Measurements from ENCODE around the gene RHOBTB1.

DNA sequence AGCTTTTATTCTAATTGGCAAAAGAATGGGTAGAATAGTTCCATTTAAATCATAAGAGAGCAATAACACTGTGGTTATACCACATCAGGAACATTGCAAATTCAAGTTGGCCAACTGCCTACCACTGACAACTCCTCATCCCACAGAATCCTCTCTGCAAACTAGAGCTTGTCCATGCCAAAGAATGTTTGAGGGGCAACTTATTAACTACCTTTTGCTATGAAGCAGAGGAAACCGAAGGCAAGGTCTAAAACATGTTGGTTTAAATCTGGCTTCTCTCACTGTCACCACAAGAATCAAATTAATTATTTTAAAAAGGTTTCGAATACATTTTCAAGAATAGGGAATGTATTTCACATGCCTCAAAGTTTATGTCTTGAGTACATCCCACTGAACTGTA is 36.0 kb downstream of the RHOBTB1 start:
- TF ChIP-seq NFRKB (IDR thresholded peaks at IDR 0.05) = no peak
- TF ChIP-seq SP1 (IDR thresholded peaks at IDR 0.05) = no peak
- no peak for TF ChIP-seq ARNT (IDR thresholded peaks at IDR 0.05)
- TF ChIP-seq FOXK2 (IDR thresholded peaks at IDR 0.05) = no peak
- TF ChIP-seq ELF4 (IDR thresholded peaks at IDR 0.05) = no peak
- TF ChIP-seq SUZ12 (IDR thresholded peaks at IDR 0.05) = no peak
- TF ChIP-seq CTBP1 (IDR thresholded peaks at IDR 0.05; ENCODE audit: borderline replicate concordance) = no peak
- TF ChIP-seq BHLHE40 (IDR thresholded peaks at IDR 0.05; ENCODE audit: borderline replicate concordance) = no peak
- TF ChIP-seq PKNOX1 (IDR thresholded peaks at IDR 0.05) = no peak
- TF ChIP-seq HDGF (IDR thresholded peaks at IDR 0.05; ENCODE audit: borderline replicate concordance) = no peak
- no peak for TF ChIP-seq FOXA1 (IDR thresholded peaks at IDR 0.05)
- TF ChIP-seq ZNF384 (IDR thresholded peaks at IDR 0.05) = no peak
